Dedifferentiated amniotic fluid mesenchymal stem cell (primary cell): Measurements from ENCODE around the gene PRPSAP1.
A peak's percentile ranks its signal among the peaks of the same experiment; 100 is the strongest.

Experiments used
- DNase-seq: peaks from one replicate; pipeline ENCODE4 v3.0.0-alpha.2; 2016; ENCODE audit errors: extremely low spot score

The PRPSAP1 gene, protein sequence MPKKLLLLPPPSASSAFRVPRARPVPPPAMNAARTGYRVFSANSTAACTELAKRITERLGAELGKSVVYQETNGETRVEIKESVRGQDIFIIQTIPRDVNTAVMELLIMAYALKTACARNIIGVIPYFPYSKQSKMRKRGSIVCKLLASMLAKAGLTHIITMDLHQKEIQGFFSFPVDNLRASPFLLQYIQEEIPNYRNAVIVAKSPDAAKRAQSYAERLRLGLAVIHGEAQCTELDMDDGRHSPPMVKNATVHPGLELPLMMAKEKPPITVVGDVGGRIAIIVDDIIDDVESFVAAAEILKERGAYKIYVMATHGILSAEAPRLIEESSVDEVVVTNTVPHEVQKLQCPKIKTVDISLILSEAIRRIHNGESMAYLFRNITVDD

DNA sequence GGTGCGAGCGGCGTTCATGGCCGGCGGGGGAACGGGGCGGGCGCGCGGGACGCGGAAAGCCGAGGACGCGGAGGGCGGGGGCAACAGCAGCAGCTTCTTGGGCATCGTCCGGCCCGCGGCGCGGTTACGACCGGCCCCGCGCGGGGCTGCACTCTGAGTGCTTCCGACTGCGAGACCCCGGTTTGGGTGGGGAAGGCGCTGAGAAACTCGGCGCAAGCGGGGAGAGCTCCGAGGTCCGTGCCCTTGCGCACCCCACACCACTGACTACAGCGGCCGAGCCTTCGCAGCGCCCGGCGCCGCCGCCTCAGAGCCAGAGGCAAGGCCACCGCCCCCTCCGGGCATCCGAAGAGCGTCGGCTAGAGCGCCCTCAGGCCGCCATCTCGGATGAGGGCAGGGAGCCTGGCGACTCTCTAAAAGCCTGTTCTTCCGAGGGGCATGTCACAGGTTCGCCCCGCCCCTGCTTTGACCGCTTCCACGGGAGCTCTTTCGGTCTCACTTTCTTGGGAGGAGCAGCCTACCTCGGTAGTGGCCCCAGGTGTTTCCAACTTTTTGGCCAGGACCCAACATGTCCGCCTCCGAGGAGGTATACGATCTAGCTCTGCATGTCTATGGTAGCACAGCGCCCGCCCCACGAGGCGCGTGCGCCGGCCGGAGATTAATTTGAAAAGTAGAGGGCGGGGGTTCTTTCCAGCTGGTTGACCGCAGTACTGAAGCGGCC, at the start of gene PRPSAP1:
PRPSAP1 (minus strand) TSS at position 318 of the 718 bp plus-strand sequence; CDS start at position 105, 213 bp downstream.
- DNase-seq, result peak; percentile 81

DNA sequence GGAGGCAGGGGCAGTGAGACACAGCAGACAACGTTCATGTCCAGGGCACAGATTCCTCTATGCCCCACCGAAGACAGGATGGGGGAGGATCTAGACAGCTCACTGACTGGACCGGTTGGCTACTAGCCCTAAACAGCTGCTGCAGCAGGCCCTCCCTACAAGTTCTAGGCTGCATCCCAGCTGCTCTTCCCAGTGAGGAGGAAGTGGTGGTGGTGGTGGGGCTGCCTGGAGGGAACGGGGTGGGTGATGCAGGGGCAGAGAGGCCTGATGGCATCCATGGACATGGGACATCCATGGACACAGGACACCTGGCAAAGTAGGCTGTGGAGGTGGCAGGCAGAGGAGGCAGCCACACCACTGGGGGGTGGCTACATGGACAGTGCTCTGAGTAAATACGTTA, 49.0 kb upstream of the PRPSAP1 start:
- DNase-seq, result no peak

DNA sequence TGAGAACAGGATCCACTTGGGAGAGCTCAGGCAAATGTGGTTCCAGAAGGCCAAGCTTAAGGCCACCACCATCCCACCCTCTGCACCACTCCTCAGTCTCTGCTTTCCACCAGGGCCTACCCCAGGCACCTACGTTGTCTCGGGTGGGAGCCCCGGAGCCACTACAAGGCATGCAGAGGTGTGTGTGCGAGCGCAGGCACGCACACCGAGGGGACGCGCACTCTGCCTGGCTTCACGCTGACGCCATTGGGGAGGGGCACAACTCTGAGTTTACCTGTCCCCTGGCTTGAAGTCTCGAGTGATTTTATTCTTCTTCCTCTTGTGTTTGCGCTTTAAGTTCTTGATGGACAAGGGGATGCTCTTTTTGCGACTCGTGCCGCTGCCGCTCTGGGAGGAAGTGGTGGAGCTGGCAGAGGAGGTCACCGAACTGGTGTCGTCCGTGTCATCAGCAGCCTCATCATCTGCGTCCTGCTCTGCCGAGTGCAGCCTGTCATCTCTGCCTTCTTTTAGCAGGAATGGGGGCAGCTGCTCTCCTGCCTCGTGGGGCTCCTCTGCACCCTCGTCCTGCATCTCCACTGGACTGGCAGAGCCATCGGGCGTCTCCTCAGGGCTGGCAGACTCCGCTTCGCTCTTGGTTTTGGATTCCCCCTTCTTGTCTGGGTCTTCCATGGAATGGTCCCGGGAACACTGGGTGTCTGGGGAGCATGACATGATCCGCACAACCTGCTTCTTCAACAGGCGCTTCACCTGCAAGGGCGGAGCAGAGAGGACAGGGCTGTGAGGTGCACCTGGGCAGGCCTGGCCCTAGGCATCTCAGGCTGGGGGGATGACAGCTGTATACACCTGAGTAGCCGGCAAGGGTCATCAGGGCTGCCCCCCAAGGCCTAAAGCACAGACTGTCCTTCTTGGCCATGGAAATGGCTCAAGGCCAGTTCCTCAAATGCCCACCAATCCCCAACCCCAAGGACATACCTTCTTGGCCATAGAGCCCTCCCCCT, 45.8 kb upstream of the PRPSAP1 start:
- no peak for DNase-seq

DNA sequence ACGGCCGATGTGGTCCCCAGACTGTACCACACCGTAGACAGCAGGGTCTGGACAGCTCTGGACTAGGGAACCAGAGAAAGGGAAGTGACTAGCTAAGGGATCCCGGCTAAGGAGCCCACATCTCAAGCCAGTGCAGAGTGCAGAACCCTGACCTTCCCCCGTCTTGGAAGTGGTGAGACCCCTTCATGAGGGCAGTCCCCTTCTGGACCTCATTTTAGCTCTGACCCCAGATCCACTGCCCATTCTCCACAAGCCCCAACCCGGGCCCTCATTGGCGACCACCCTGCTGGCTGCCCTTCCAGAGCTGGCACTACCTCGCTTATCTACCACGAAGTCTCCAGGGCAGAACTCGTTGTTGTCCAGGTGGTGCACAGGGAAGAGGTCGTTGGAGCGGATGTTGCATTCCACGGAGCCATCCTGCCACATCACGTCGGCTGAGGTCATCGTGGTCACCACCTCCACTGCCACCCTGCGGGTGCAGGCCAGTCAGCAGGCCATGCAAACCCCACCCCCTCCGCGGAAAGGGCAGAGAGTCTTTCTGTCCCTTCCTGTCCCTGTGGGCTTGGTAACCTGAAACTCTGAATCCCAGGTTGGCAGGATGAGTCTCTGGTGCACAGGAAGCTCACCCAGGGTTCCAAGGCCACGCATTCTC, 44.9 kb upstream of the PRPSAP1 start:
- no peak for DNase-seq

DNA sequence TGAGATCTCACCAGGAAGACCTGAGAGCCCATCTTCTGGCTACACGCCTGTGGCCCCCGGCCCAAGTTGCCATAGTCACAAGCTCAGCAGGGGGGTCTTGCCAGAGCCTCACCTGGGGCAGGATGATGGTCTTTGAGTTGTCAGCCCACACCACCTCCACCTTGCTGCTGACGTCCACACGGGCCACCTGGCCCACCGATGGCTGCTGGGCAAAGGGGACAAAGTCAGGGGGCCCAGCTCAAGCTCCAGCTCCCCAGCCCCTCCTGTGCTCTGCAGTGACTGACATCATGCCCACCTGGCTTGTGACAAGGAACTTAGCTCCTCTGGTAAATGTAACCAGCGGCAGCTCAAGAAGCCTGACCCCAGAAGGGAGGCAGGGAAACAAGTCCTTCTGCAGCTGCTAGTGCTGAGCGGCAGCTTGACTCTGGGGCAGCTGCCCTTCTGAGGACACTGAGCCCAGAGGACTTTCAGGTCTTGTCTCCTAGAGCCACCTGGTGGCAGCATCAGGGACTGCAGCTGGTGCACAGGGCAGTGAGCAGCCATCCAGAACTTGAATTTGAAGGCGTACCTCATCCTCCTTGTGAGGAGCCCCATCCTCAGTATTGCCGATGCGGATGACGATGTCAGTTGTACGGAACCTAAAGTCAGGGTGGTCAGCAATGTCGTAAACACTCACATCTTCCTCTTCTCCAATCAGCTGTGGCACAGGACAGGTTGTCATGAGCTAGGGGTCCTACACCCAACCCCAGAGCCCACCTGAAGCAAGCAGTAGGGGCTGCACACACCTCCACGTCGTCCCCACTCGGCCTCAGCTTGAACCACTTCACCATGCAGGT, 44.2 kb upstream of the PRPSAP1 start:
- peak; percentile 76 for DNase-seq

DNA sequence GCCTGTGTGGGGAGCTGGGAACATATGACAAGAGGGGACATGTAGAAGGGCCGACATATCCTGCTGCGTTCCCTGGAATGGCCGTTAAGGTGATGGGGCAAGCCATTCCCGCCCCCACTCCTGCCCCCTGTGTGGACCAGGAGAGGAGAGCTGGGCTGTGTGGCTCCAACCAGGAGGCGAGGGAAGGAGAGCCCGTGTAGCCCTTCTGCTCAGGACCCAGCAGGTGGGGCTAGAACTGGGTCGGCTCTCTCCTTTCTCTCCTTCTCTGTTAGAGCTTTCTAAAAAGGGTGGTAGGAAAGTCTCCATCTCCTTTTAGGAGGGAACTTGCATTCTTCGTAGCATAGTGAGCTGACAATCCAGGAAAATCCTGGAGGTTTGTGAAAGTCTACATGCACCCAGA, 43.5 kb upstream of the PRPSAP1 start:
- no peak for DNase-seq

DNA sequence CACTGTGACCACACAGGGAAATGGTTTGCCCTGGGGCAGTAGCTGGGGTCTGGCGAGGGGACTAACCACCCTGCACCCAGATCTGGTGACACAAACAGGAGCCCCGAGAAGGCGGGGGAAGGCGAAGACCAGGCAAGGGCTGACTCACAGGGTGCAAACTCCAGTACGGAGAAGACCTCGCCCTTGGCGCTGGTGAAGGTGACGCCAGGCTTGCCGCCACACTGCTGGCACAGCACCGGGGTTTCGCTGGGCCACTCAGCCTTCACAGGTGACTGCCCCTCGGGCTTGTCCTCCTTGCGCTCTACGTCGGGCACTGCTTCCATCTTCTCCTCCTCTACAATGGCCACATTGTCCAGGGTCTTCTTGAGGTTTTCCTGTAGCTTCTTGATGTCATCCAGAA, 42.3 kb upstream of the PRPSAP1 start:
- DNase-seq, result no peak

DNA sequence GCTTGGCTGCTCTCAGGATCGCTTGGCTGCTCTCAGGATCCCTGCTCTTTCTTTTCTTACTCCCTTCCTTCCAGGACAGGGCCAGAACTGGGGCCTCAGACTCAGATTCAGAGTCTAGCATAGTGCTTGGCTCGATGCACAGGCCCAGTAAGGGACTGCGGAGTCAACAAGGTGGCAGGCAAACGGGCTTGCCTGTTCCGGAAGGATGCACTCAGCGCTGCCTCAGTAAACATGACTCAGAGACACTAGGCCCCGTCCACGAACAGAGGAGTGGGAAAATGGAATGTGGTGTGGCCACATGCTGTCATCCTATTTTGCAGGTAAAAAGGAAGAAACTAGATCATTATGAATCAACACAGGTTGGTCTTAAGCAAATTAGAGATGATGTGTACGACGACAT, 40.5 kb upstream of the PRPSAP1 start:
- no peak for DNase-seq

DNA sequence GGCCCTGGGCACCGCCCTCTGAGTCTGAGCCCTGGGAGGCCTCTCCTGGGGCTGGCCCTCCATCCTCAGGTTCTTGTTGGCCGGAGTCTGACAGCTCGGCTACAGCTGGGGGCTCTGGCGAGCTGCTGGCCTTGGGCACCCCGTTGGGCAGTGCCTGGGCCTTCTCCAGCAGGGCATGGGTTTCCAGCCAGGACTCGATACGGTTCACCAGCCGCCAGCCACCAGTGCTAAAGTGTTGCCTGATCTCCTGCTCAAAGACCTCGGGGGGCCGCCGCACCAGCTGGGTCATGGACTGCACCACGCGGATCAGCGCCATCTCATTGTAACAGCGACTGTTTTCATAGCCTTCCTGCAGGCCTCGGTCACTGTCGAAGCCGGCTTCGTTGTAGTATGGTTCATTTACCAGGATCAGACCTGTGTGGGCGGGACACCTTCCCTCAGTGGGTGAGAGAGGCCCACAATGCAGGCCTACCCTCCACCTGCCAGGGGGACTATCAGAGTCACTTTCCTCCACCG, 37.5 kb upstream of the PRPSAP1 start:
- no peak for DNase-seq

DNA sequence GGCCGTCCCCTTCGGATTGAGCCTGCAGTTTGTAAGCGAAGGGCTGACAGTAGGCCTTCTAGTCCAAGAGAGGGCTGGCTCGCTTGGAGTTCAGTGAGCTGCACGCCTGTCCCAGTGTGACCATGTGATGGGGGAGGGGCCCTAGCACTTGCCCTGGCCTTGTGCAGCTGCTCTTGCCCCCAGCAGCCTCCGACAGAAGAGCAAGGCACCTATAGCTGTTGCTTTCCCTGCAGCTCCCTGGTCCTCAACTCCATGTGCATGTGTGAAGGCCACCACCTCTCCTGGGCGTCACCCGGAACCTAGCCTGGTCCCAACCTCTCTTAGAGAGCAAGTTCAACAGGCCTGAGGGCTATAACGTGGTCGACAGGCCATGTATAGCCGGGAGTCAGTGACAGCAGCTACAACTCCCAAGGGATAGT, 36.3 kb upstream of the PRPSAP1 start:
- no peak for DNase-seq

DNA sequence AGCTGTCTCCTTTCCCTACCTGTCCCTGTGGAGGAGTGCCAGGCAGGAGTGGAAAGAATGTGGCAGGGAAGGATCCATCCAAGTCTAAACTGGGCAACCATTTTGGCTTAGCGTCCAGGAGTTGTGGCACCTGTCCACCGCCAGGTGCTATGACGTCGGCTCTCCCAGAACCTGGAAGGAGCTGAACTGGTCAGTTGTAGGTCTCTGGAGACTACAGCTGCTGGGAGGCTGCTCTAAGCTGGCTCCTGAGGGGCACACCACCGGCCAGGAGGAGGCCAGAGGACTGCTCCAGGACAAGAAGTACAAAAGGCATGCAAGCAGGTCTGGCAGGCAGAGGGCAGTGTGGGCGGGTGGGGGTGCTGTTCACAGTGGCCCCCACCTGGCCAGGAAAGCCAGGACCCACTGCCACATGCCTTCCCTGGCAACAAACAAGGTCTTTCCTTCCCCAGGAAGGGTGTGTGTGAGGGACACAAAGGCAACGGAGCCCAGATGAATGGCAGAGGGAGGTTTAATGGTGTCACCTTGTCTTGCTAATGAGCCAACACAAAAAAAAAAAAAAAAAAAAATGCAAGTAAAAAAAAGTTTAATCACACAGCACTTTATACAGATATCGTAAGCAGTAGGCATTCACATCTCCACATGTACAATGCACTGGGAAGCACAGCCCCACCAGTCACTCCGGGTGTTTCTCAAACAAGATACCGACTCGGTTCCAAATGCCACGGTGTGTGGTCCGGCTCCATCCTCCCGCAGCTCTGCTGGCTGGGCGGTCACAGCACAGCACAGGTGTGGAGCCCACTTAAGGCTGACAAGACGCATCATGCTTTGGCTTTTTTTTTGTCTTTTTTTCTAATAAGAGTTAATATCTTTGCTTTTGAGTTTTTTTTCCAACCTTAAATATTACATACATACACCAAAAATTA, 35.5 kb upstream of the PRPSAP1 start:
- DNase-seq, result no peak

DNA sequence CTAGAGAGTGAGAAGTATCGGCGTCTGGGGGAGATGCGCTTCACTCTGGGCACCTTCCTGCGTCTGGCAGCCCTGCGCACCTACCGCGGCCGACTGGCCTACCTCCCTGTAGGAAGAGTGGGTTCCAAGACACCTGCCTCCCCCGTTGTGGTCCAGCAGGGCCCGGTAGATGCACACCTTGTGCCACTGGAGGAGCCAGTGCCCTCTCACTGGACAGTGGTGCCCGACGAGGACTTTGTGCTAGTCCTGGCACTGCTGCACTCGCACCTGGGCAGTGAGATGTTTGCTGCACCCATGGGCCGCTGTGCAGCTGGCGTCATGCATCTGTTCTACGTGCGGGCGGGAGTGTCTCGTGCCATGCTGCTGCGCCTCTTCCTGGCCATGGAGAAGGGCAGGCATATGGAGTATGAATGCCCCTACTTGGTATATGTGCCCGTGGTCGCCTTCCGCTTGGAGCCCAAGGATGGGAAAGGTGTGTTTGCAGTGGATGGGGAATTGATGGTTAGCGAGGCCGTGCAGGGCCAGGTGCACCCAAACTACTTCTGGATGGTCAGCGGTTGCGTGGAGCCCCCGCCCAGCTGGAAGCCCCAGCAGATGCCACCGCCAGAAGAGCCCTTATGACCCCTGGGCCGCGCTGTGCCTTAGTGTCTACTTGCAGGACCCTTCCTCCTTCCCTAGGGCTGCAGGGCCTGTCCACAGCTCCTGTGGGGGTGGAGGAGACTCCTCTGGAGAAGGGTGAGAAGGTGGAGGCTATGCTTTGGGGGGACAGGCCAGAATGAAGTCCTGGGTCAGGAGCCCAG, 33.5 kb upstream of the PRPSAP1 start:
- DNase-seq, result no peak

DNA sequence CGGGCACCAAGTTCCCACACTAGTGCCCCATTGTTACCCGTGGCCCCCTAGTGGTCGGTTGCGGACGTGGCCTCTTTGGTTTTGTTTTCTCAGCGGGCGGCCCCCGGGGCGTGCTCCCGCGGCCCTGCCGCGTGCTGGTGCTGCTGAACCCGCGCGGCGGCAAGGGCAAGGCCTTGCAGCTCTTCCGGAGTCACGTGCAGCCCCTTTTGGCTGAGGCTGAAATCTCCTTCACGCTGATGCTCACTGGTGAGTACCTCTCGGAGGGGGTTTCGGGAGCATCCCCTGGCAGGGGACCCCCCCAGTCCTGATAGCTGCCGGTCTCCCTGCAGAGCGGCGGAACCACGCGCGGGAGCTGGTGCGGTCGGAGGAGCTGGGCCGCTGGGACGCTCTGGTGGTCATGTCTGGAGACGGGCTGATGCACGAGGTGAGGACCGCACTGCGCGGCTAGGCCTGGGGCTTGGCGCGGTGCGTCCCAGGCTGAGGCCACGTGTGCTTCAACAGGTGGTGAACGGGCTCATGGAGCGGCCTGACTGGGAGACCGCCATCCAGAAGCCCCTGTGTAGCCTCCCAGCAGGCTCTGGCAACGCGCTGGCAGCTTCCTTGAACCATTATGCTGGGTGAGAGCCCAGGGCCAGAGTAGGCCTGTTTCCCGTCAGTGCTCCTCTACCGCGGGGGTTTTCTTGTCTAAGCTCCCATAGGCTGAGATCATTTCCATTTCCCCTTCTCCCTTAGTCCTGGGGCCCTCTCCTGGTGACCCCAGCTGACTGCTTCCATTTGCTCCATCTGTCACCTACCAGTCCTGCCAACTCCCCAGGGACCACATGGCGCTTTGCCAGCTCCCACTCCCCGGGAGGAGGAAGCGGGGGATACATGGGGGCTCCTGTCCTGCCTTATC, 32.4 kb upstream of the PRPSAP1 start:
- DNase-seq, result peak; percentile 73

DNA sequence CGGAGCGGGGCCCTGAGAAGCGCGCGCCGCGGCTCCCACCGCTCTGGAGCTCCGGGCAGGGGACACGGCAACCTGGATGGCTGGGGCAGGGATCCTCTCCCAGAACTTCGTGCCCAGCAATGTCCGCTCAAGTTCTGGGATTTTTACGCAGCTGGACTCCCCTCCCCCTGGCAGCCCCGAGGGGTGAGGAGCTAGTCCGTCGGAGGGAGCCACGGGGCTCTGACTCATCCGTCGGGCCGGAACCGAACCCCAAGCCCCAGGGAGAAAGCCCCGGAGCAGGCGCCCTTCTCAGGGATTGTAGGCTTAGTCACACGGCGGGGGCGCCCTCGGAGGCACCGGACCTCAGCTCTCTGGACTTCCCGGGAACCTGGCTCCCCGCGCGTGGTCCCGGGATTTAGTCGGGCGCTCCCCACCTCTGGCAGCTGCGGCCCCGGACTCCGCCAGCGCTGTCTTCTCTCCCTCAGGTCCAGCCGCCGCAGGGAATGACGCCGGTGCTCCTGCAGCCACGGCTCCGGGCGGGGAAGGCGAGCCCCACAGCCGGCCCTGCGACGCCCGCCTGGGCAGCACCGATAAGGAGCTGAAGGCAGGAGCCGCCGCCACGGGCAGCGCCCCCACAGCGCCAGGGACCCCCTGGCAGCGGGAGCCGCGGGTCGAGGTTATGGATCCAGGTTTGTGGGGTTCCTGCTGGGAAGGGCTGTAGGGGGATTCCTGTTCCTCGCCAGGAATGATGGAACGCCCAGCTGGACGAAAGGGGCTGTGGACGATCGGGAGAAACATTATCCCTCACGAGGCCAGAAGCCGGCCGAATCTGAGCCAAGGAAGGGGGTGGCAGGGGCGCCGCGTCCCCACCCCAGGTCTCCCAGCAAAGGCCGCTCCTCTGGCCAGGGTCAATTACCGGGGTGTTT, 31.5 kb upstream of the PRPSAP1 start:
- DNase-seq, result peak; percentile 23

DNA sequence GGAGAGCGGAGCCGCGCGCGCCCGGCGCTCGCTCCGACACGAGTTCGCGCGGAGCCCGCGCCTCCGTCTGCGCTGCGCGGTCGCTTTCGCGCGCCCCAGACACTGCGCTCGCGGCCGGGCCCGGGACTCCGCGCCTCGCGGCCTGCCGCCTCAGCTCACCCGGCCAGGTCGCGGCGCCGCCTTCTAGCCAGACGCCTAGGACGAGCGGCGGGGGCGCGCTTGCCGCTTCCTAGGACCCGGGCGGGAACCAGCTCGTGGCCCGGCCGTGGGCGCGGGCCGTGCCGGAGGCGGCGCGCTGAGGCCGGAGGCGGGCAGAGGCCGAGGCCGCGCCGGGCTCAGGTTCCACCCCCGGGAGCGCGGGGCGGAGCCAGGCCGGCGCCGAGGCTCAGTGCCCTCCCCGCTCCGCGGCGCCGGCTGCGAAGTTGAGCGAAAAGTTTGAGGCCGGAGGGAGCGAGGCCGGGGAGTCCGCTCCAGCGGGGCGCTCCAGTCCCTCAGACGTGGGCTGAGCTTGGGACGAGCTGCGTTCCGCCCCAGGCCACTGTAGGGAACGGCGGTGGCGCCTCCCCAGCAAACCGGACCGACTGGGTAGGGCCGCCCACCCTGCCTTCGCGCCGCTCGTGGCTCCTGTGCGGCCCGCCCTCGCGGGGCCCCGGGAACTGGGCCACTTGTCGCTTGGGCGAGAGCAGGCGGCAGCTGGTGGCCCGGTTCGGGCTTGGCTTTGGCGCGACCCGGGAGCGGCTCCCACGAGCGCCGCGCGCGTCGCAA, 30.7 kb upstream of the PRPSAP1 start, which contains the start of gene SPHK1:
SPHK1 (plus strand) TSS at position 388 of the 765 bp plus-strand sequence. CDS start 1,036 bp downstream, outside the sequence.
- DNase-seq, result peak; percentile 47
